Panc1 (cell line): Measurements from ENCODE around the gene MILR1.
"Not testable (repeated sequence)": the region's sequence is repeated elsewhere in the genome, so short reads cannot be mapped to it uniquely, and the experiment has no call there.

Source experiments
- REST ChIP-seq, 2 experiments: IDR thresholded peaks; 2 replicates each; pipeline ENCODE4 v1.6.1; 2011 to 2012; ENCODE audit warnings: low read depth in 2 of 2, control low read depth in 1 of 2, low read length in 1 of 2, mild to moderate bottlenecking in 1 of 2, moderate library complexity in 1 of 2; ENCODE audit not compliant: insufficient read depth in 1 of 2
- TF ChIP-seq, protein P1 (sequence below): fragments of 450-650 bp; IDR thresholded peaks from 2 replicates; pipeline ENCODE4 v1.5.1; 2017; ENCODE audit warnings: mild to moderate bottlenecking

DNA sequence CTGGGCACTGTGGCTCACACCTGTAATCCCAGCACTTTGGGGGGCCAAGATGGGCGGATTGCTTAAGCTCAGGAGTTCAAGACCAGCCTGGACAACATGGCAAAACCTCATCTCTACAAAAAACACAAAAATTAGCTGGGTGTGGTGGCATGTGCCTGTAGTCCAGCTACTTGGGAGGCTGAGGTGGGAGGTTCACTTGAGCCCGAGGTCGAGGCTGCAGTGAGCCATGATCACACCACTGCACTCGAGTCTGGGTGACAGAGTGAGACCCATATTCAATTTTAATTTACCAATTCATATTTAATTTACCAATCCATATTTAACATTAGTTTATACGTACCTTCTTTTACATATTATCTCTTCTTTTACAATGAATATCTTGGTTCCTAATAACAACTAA, 46.4 kb downstream of the MILR1 start:
- TF ChIP-seq, protein P1, sequence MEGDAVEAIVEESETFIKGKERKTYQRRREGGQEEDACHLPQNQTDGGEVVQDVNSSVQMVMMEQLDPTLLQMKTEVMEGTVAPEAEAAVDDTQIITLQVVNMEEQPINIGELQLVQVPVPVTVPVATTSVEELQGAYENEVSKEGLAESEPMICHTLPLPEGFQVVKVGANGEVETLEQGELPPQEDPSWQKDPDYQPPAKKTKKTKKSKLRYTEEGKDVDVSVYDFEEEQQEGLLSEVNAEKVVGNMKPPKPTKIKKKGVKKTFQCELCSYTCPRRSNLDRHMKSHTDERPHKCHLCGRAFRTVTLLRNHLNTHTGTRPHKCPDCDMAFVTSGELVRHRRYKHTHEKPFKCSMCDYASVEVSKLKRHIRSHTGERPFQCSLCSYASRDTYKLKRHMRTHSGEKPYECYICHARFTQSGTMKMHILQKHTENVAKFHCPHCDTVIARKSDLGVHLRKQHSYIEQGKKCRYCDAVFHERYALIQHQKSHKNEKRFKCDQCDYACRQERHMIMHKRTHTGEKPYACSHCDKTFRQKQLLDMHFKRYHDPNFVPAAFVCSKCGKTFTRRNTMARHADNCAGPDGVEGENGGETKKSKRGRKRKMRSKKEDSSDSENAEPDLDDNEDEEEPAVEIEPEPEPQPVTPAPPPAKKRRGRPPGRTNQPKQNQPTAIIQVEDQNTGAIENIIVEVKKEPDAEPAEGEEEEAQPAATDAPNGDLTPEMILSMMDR = not testable (repeated sequence)
- not testable (repeated sequence) for TF ChIP-seq REST (IDR thresholded peaks at IDR 0.05; ENCODE audit: insufficient read depth in 1 of 2, low read depth in 2 of 2, low read length in 1 of 2)
